Measurements from ENCODE around the gene LRP1. TPM values are rescaled to one million over a fixed set of nuclear protein-coding genes. Genes with fewer than 3 reads are reported as not detected.

The LRP1 gene
- total RNA-seq, 1 experiment from 2014 or later, result 28.8 TPM

- DNase-seq (ENCODE audit: low read depth), result no peak
Measured at GRCh38 chr12:57094208-57095160, 33.8 kb upstream of the LRP1 start.

- DNase-seq (ENCODE audit: low read depth), result no peak
Measured at GRCh38 chr12:57095440-57095839, 32.8 kb upstream of the LRP1 start.

DNA sequence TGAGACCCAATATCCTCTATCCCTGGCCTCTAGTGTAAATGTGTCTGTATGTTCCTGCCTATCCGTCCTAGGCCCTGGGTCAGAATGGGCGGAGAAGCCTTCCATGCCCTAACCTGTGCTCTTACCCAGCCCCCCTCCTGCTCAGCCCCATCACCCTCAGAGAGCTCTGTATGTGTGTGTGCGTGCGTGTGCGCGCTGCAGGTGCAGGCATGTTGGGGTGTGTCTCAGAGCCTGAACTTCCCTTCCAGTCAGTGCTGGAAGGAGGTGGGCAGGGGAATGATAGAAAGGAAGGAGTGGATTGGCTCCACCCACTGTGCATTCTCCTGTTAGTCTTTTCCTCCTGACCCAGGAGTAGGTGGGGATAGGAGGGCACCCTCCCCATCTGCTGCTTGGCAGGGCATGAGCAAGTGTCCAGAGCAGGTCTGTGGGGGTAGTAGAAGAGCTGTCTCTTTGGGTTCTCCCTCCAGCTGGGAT is 32.1 kb upstream of the LRP1 start:
- no peak for DNase-seq (ENCODE audit: low read depth)

DNA sequence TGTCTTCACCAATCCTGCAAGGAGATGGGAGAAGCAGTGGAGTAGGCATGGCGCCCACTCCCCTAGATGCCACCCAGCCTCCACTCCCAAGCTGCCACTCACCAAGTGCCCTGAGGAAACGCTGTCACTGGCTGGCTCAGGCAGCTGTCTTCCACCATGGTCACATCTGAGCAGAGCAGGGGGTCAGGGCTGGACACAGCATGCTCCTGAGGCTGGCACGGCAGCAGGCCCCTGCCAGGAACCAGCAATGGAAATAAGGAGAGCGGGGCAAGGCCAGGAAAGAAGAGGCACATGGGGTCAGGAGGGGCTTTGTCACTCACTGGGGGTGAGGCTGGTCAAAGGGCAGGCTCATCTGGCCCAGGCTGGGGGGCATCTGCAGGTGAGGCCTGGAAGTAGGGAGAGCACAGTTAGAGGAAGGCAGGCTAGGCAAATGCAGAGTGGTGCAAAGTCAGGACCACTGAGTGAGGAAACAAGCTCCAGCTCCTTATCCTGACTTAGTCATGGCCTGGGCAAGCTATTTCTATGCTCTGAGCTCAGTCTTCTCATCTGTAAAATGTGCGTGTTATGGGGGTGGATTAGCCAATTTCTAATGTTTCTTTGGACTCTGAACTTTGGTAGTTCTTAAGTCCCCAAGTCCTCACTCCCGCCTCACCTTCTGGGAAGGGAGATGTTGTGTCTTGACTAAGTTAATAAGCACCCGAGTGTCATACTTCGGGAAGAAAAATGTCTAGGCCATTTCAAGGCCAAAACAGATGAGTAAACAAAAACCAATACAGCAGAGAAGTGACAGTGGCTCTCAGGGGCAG is 31.3 kb upstream of the LRP1 start:
- DNase-seq (ENCODE audit: low read depth), result no peak

DNA sequence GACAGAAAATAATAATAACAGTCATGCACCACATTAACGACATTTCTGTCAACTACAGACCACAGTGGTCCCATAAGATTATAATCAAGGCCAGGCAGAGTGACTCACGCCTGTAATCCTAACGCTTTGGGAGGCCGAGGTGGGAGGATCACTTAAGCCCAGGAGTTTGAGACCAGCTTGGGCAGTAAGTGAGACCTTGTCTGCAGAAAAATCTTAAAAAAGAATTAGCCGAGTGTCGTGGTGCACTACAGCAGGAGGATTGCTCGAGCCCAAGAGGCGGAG is 30.8 kb upstream of the LRP1 start:
- no peak for DNase-seq (ENCODE audit: low read depth)

DNA sequence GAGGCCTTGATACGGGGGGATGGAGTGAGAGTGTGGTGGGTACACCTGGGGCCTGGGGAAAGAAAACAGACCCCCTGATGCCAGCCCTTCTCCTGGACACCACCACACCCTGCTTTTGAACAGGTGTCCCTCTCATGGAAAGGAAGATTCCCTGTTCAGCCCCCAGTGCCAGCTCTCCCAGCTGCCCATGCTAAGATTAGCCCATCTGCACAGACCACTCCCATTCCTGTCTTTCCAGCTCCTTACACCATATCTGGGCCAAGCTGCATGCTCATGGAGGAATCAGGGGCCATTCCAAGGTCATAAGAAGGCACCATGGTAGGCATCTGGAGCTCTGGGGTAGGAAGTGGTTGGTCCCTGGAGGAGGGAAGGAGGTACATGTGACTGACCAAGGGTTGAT is 29.7 kb upstream of the LRP1 start:
- DNase-seq (ENCODE audit: low read depth), result no peak

GRCh38 chr12:57099047-57099714 is 29.1 kb upstream of the LRP1 start:
- no peak for DNase-seq (ENCODE audit: low read depth)

- no peak for DNase-seq (ENCODE audit: low read depth)
Measured at GRCh38 chr12:57099766-57100165, 28.5 kb upstream of the LRP1 start.

DNA sequence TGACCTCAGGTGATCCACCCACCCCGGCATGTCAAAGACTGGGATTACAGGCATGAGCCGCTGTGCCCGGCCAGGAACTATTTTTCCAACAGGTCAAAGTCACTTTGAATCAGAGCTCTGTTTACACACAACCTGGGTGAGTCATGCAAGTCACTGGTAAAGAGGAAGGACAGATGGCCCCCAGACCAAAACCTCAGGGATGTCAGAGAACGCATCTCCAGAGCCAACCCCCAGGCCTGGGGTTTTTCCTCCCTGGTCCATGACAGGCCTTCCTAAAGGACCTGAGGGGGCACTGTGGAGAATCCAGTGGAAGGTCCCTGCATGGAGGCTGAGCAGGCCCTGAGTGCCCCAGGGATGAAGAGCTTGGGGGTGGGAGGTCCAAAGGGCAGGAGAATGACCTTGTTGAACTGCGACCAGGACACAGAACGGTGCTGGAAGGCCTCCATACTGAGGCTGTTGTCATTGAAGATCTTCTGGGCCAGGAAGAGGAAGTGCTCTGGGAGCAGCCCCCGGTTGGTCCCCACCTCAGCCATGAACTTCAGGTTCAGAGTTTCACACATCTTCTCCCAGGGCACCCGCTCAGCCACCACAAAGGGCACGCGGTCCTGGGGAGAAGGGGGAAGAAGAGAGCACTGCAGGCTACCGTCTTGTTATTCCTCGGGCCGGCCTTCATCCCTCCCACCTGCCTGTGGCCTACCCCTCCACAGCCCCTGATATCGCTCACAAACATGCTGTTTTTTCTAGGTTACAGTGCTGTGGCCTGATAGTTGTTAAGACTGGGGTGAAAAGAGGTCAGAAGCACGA is 26.2 kb upstream of the LRP1 start:
- no peak for DNase-seq (ENCODE audit: low read depth)

DNA sequence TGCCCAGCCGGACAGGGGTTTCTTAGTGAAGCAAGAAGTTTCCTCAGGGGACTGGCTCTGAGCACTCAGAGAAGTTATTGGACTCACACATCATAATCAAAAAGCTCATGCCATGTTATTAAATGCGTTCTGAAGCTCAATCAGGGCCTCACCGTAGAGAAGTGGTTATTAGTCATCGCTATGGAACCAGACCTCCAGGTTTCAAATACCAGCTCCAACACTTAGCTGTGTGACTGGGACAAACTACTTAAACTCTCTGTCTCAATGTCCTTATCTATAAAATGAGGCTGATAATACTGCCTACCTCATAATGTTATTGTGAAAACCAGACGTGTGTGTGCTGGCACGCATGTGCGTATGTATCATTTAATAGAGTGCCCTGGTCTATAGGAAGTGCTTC is 24.4 kb upstream of the LRP1 start:
- no peak for DNase-seq (ENCODE audit: low read depth)

DNA sequence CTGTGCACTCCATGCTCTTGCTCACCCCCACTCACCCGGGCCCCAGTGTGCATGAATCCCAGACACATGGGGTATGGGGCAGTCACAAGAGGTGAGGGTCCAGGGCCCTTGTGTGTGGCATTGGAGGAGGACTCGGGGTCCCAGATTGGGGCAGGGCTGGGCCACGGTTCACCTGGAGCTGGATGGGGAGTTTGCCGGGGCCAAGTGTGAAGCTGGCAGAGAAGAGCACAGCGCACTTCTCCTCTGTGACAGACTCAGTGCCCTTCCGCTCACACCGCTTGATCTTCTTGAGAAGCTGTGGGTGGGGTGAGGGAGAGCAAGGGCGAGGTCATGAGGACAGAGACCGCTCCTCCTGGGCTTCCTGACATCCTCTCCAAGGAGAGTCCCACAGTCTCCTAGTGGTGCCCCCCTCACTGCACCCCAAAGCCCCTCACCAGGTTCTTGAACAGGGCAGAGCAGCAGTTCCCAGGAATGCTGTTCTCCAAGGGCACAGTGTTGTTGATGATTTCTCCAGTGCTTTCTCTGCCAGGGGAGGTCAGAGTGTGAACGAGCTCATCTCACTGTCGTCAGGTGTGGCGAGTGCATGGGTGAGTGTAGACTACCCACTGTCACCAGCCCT is 23.9 kb upstream of the LRP1 start:
- no peak for DNase-seq (ENCODE audit: low read depth)

DNA sequence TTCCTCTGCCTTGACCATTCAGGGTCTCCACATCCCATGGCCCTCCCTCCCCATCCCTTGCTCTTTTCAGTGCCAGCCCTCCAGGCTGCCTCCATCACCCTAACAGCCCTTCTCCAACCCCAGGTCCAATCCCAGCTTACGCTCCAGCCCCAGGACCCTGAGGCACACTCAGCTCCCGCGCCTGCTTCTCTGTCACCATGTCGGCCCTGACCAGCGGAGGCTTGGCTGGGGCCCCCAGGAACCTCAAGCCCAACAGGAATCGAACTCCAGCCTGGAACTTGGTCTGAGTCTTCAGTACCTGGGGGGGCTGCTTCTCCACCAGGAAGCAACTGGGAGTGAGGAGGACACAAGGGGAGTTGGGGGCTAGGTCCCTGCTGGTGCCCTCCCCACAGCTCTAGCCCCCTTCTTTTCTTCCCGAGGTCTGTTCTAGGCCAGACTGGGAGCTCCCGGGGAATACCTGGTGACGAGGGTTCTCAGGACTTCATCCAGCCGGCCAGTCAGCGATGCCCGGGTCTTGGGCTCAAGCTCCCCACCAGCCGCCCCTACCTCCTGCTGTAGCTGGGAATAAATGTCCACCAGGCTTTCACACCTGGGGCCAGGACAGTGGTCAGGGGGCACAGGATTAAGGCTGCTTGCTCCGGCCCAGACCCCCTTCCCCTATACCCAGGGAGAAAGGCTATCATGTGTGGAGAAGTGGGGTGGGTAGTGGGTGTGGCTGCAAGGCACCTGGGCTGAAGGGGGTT is 23.1 kb upstream of the LRP1 start:
- no peak for DNase-seq (ENCODE audit: low read depth)

DNA sequence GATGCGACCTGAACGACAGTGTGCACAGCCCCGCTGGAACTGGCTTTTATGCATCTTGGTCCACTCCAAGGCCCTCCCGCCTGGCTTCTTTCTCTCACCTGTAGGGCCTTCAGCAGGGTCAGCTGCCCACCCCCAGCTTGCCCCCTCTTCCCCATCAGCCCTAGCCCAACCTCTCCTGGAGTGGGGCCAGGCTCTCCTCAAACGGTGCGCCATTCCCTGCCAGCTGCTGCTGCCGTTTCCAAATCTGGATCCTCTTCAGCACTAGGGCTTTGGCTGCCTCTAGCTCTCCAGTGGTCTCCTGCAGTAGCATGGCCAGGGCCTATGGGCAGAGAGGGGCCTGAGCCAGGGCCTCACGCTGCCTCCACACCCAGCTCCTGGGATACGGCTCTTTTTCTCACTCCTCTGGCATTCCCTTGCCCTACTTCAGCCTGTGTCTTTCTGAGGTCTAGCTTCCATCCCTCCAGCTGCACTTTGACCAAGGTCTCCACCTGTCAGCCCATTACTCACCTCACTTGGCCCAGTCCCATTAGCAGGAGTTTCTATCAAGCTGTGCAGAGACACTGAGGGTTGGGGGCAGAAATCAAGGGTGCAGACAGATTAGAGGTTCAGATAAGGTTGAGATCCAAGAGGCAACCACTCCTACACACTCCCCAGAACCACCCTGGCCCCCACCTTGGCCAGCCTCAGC is 22.1 kb upstream of the LRP1 start:
- no peak for DNase-seq (ENCODE audit: low read depth)

GRCh38 chr12:57107456-57108155 is 20.7 kb upstream of the LRP1 start:
- DNase-seq (ENCODE audit: low read depth), result no peak

- no peak for DNase-seq (ENCODE audit: low read depth)
Measured at GRCh38 chr12:57109207-57110103, 18.8 kb upstream of the LRP1 start.

- peak; percentile 75 for DNase-seq (ENCODE audit: low read depth)
Measured at GRCh38 chr12:57110104-57111030, 17.9 kb upstream of the LRP1 start.

All from RPMI7951 (cell line).